Keratinocyte (primary cell): Measurements from ENCODE around the gene GPR34. TPM values are rescaled to one million over a fixed set of nuclear protein-coding genes. Genes with fewer than 3 reads are reported as not detected.

Experiments used
- DNase-seq: peaks from one replicate; pipeline ENCODE4 v3.0.0-alpha.2; 2011; ENCODE audit warnings: low read depth, missing footprints, low spot score
- FAIRE-seq: peaks from 2 replicates; lab custom pipeline; 2011; peaks lifted over from hg19 to GRCh38; lab: Jason Lieb, UNC
- H2AFZ ChIP-seq: 2 replicates; pipeline ENCODE4 v1.6.0; 2012; ENCODE audit warnings: low read length, control low read depth, inconsistent platforms; ENCODE audit not compliant: control insufficient read depth
- H3K27ac ChIP-seq: 2 replicates; pipeline ENCODE4 v1.5.1; 2011; ENCODE audit warnings: low read length; ENCODE audit not compliant: control insufficient read depth, insufficient read depth
- H3K27me3 ChIP-seq: 3 replicates; pipeline ENCODE4 v1.6.0; 2011; ENCODE audit warnings: low read length; ENCODE audit not compliant: control insufficient read depth, insufficient read depth; ENCODE audit errors: extremely low read depth
- H3K36me3 ChIP-seq, 2 experiments: 2 replicates in 1 of 2; 3 replicates in 1 of 2; pipeline ENCODE4 v1.5.1; 2011; ENCODE audit warnings: low read length in 2 of 2, mild to moderate bottlenecking in 1 of 2; ENCODE audit not compliant: control insufficient read depth in 2 of 2, insufficient read depth in 2 of 2; ENCODE audit errors: extremely low read depth in 1 of 2
- H3K4me1 ChIP-seq: 3 replicates; pipeline ENCODE4 v1.5.1; 2011; ENCODE audit warnings: low read length; ENCODE audit not compliant: control insufficient read depth, insufficient read depth; ENCODE audit errors: extremely low read depth
- H3K4me2 ChIP-seq: 3 replicates; pipeline ENCODE4 v1.6.0; 2011; ENCODE audit warnings: low read depth, low read length; ENCODE audit not compliant: control insufficient read depth, insufficient read depth; ENCODE audit errors: extremely low read depth
- H3K4me3 ChIP-seq, 3 experiments: fragments of 200-600 bp in 1 of 3; sonication (generic) in 1 of 3; 2 replicates in 2 of 3; 3 replicates in 1 of 3; pipeline ENCODE4 v1.5.1; 2011 to 2016; ENCODE audit warnings: low read length in 3 of 3, mild to moderate bottlenecking in 3 of 3, control low read depth in 2 of 3, inconsistent platforms in 1 of 3, low read depth in 1 of 3, mixed read lengths in 1 of 3, mixed run types in 1 of 3, moderate library complexity in 1 of 3; ENCODE audit not compliant: control insufficient read depth in 2 of 3, insufficient read depth in 2 of 3; ENCODE audit errors: extremely low read depth in 1 of 3
- H3K79me2 ChIP-seq: 2 replicates; pipeline ENCODE4 v1.6.0; 2012; ENCODE audit warnings: low read length; ENCODE audit not compliant: control insufficient read depth, insufficient read depth
- H3K9ac ChIP-seq: 3 replicates; pipeline ENCODE4 v1.6.0; 2011; ENCODE audit warnings: low read length; ENCODE audit not compliant: control insufficient read depth, insufficient read depth; ENCODE audit errors: extremely low read depth
- H3K9me1 ChIP-seq: 3 replicates; pipeline ENCODE4 v1.6.0; 2011; ENCODE audit warnings: low read length; ENCODE audit not compliant: control insufficient read depth, insufficient read depth; ENCODE audit errors: extremely low read depth
- H3K9me3 ChIP-seq: 2 replicates; pipeline ENCODE4 v1.5.1; 2012; ENCODE audit warnings: low read depth, low read length; ENCODE audit not compliant: control insufficient read depth
- H4K20me1 ChIP-seq: 3 replicates; pipeline ENCODE4 v1.6.0; 2011; ENCODE audit warnings: low read length; ENCODE audit not compliant: control insufficient read depth, insufficient read depth; ENCODE audit errors: extremely low read depth
- CTCF ChIP-seq, 3 experiments: IDR thresholded peaks in 1 of 3; conservative IDR thresholded peaks in 1 of 3; optimal IDR thresholded peaks in 1 of 3; 2 replicates in 2 of 3; 3 replicates in 1 of 3; pipeline versions ENCODE3 to v1.5.1; 2011; ENCODE audit warnings: low read length in 3 of 3, mild to moderate bottlenecking in 3 of 3, moderate library complexity in 2 of 3, control low read depth in 1 of 3, inconsistent platforms in 1 of 3; ENCODE audit not compliant: insufficient read depth in 2 of 3; ENCODE audit errors: extremely low read depth in 1 of 3
- EZH2 ChIP-seq: IDR thresholded peaks from one replicate; pipeline ENCODE4 v1.6.1; 2012; ENCODE audit warnings: inconsistent platforms, mild to moderate bottlenecking, low read length, moderate library complexity
- dilution Hi-C: fragments of 300-500 bp; cut with MboI; formaldehyde crosslinking; loops from one replicate; pipeline ENCODE4 v1.7.0; 2020; ENCODE audit warnings: low sequenced_read_pairs; ENCODE audit not compliant: extremely low pct_ligation_motif_present
- polyA plus RNA-seq, 5 experiments: library from polyadenylated mRNA; depleted of rRNA in 3 of 5; stranded (reverse) in 3 of 5; stranded (forward) in 1 of 5; unstranded in 1 of 5; fragments of >200 nt; gene quantifications; 1 replicate in 1 of 5; 2 replicates in 3 of 5; 3 replicates in 1 of 5; pipeline versions ENCODE4 v1.2.1 to v1.2.3, GENCODE V29; 2011 to 2012; ENCODE audit warnings: missing spikeins in 2 of 5, low read depth in 1 of 5, low replicate concordance in 1 of 5

The GPR34 gene
- polyA plus RNA-seq, 1 donor (not counting 4 experiments of a cell fraction or from before 2014, with no cell fraction given): not detected

GRCh38 chrX:41695426-41695825, 6.7 kb downstream of the GPR34 start:
- TF ChIP-seq CTCF (optimal IDR thresholded peaks at IDR 0.05 in 1 of 3, IDR thresholded peaks at IDR 0.05 in 1 of 3, conservative IDR thresholded peaks at IDR 0.05 in 1 of 3; ENCODE audit: extremely low read depth in 1 of 3, insufficient read depth in 2 of 3, low read length in 3 of 3): no peak
- no peak for TF ChIP-seq EZH2
- Histone ChIP-seq H3K27ac (no peak overlapping the region), H3K79me2 (no peaks in the 10 kb centered on the region), H3K27me3 (no peaks in the 10 kb centered on the region), H3K36me3 (no peaks in the 10 kb centered on the region), H3K4me3 (no peak overlapping the region), H3K9me1 (no peaks in the 10 kb centered on the region), H4K20me1 (no peaks in the 10 kb centered on the region), H3K4me2 (no peak overlapping the region), H3K9ac (no peak overlapping the region), H3K9me3 (no peaks in the 10 kb centered on the region), H3K4me1 (no peaks in the 10 kb centered on the region), H2AFZ (no peak overlapping the region)
- dilution Hi-C loops: no loop called here
- no peak for DNase-seq
- FAIRE-seq: no peak

GRCh38 chrX:41703574-41704029, 14.8 kb downstream of the GPR34 start:
- H3K4me2 ChIP-seq: no peak overlapping the region
- no peak overlapping the region for H3K9ac ChIP-seq
- H3K4me1 ChIP-seq: no peaks in the 10 kb centered on the region
- no peak for DNase-seq
- no peak overlapping the region for H3K27ac ChIP-seq
- H2AFZ ChIP-seq: no peak overlapping the region
- H3K79me2 ChIP-seq: no peaks in the 10 kb centered on the region
- no peaks in the 10 kb centered on the region for H3K9me3 ChIP-seq
- no peaks in the 10 kb centered on the region for H3K9me1 ChIP-seq
- H3K27me3 ChIP-seq: no peaks in the 10 kb centered on the region
- no peaks in the 10 kb centered on the region for H3K36me3 ChIP-seq
- dilution Hi-C loops: no loop called here
- TF ChIP-seq CTCF (optimal IDR thresholded peaks at IDR 0.05 in 1 of 3, IDR thresholded peaks at IDR 0.05 in 1 of 3, conservative IDR thresholded peaks at IDR 0.05 in 1 of 3; ENCODE audit: extremely low read depth in 1 of 3, insufficient read depth in 2 of 3, low read length in 3 of 3) (no peak), EZH2 (no peak)
- no peak overlapping the region for H3K4me3 ChIP-seq
- no peak for FAIRE-seq
- H4K20me1 ChIP-seq: no peaks in the 10 kb centered on the region
